ENCODE data around the gene AK5. TPM values are rescaled to one million over a fixed set of nuclear protein-coding genes. Genes with fewer than 3 reads are reported as not detected.
"Not testable (repeated sequence)": the region's sequence is repeated elsewhere in the genome, so short reads cannot be mapped to it uniquely, and the experiment has no call there.

Gene AK5
- total RNA-seq, 2 donors from 2014 or later = 0.49 to 1.1 TPM

GRCh38 chr1:77509898-77510297, 228.1 kb downstream of the AK5 start:
- TF ChIP-seq CTCF (IDR thresholded peaks at IDR 0.05) = no peak
- H3K36me3 ChIP-seq = no peaks in the 10 kb centered on the region
- H3K4me1 ChIP-seq = no peaks in the 10 kb centered on the region
- no peak for DNase-seq
- no peak overlapping the region for H3K4me3 ChIP-seq
- no peaks in the 10 kb centered on the region for H3K9me3 ChIP-seq
- H3K9ac ChIP-seq (ENCODE audit: low read depth in 2 of 2, low read length in 2 of 2) = no peak overlapping the region
- no peak overlapping the region for H3K27ac ChIP-seq
- intact Hi-C loops (cut with DNase I) = no loop called here
- H3K27me3 ChIP-seq = no peaks in the 10 kb centered on the region

GRCh38 chr1:77511440-77511840, 229.6 kb downstream of the AK5 start:
- intact Hi-C loops (cut with DNase I) = no loop called here
- H3K9me3 ChIP-seq = no peaks in the 10 kb centered on the region
- no peaks in the 10 kb centered on the region for H3K27me3 ChIP-seq
- TF ChIP-seq CTCF (IDR thresholded peaks at IDR 0.05) = no peak
- no peaks in the 10 kb centered on the region for H3K4me1 ChIP-seq
- H3K4me3 ChIP-seq = no peak overlapping the region
- no peak overlapping the region for H3K27ac ChIP-seq
- no peak overlapping the region for H3K9ac ChIP-seq (ENCODE audit: low read depth in 2 of 2, low read length in 2 of 2)
- no peaks in the 10 kb centered on the region for H3K36me3 ChIP-seq
- DNase-seq = no peak

- intact Hi-C loops (cut with DNase I); H3K9ac ChIP-seq (ENCODE audit: low read depth in 2 of 2, low read length in 2 of 2); H3K27ac ChIP-seq: not testable (repeated sequence)
Observed at GRCh38 chr1:77512650-77513049, 230.8 kb downstream of the AK5 start.

GRCh38 chr1:77513839-77514763, 232.3 kb downstream of the AK5 start:
- no peaks in the 10 kb centered on the region for H3K36me3 ChIP-seq
- no peaks in the 10 kb centered on the region for H3K27me3 ChIP-seq
- no peak overlapping the region for H3K9ac ChIP-seq (ENCODE audit: low read depth in 2 of 2, low read length in 2 of 2)
- no peak overlapping the region for H3K27ac ChIP-seq
- no peak for TF ChIP-seq CTCF (IDR thresholded peaks at IDR 0.05)
- H3K9me3 ChIP-seq = no peaks in the 10 kb centered on the region
- H3K4me3 ChIP-seq = no peak overlapping the region
- H3K4me1 ChIP-seq = no peaks in the 10 kb centered on the region
- DNase-seq = no peak
- intact Hi-C loops (cut with DNase I) = no loop called here

More at GRCh38 chr1:77512650-77513049, 230.8 kb downstream of the AK5 start:
- not testable (repeated sequence) for H3K4me3 ChIP-seq, H3K36me3 ChIP-seq, H3K9me3 ChIP-seq, H3K27me3 ChIP-seq, DNase-seq, H3K4me1 ChIP-seq

- no peaks in the 10 kb centered on the region for H3K36me3 ChIP-seq
- no peak overlapping the region for H3K4me3 ChIP-seq
- H3K27me3 ChIP-seq = no peaks in the 10 kb centered on the region
- no peak for TF ChIP-seq CTCF (IDR thresholded peaks at IDR 0.05)
- DNase-seq = no peak
- intact Hi-C loops (cut with DNase I) = no loop called here
- no peaks in the 10 kb centered on the region for H3K4me1 ChIP-seq
- H3K9me3 ChIP-seq = no peaks in the 10 kb centered on the region
- no peak overlapping the region for H3K9ac ChIP-seq (ENCODE audit: low read depth in 2 of 2, low read length in 2 of 2)
- no peak overlapping the region for H3K27ac ChIP-seq
Observed at GRCh38 chr1:77514921-77515776, 233.3 kb downstream of the AK5 start.
